Ovary (tissue), 9 donors: ENCODE data around the gene SNX24. TPM values are rescaled to one million over a fixed set of nuclear protein-coding genes. Genes with fewer than 3 reads are reported as not detected.

Experiments used
- DNase-seq, 5 donors: peaks; one replicate each; pipeline ENCODE4 v3.0.0-alpha.2; 2019 to 2020
- H3K27ac ChIP-seq, 2 donors: fragments of 200-600 bp; one replicate each; pipeline versions ENCODE4 v1.5.1 to v1.8.0; 2019 to 2022
- H3K27me3 ChIP-seq: fragments of 200-600 bp; one replicate; pipeline ENCODE4 v1.8.0; 2022
- H3K36me3 ChIP-seq: fragments of 200-600 bp; sonication (generic); one replicate; pipeline ENCODE4 v1.5.1; 2019
- H3K4me1 ChIP-seq: one replicate; pipeline ENCODE4 v1.8.1; 2013; ENCODE audit warnings: mild to moderate bottlenecking, moderate library complexity; ENCODE audit not compliant: insufficient read depth
- H3K4me3 ChIP-seq: fragments of 200-600 bp; sonication (generic); one replicate; pipeline ENCODE4 v1.5.1; 2017
- H3K9me3 ChIP-seq, 2 donors: fragments of 200-600 bp in 1 of 2; sonication (generic) in 1 of 2; one replicate each; pipeline versions ENCODE4 v1.5.1 to v1.8.1; 2013 to 2019; ENCODE audit warnings: mild to moderate bottlenecking in 1 of 2, moderate library complexity in 1 of 2
- CTCF ChIP-seq, 3 donors: fragments of 450-650 bp in 2 of 3; fragments of 200-600 bp in 1 of 3; IDR thresholded peaks; one replicate each; pipeline versions ENCODE4 v1.5.1 to v1.8.0; 2016 to 2022; ENCODE audit warnings: antibody characterized with exemption in 3 of 3, mild to moderate bottlenecking in 1 of 3
- EP300 ChIP-seq: sonication (generic); formaldehyde crosslinking; IDR thresholded peaks from one replicate; pipeline ENCODE4 v1.6.1; 2017; ENCODE audit warnings: antibody characterized with exemption
- POLR2A ChIP-seq: fragments of 450-650 bp; IDR thresholded peaks from one replicate; pipeline ENCODE4 v1.6.1; 2017; ENCODE audit warnings: antibody characterized with exemption, mild to moderate bottlenecking, moderate library complexity
- WGBS, 3 donors: extraction: QIAGEN DNeasy Blood & Tissue Kit in 1 of 3; methylation state at CpG; one replicate each; pipeline versions ENCODE4 v1.1.5 to v1.1.7; 2013 to 2017; 5-methylcytosine and 5-hydroxymethylcytosine counted together
- intact Hi-C, 4 donors: fragments of 100-400 bp; cut with DNase I; formaldehyde crosslinking; loops; one replicate each; pipeline versions ENCODE4 v1.11.0 to v1.15.1; 2022 to 2023
- polyA plus RNA-seq, 2 donors: library from polyadenylated mRNA; stranded (reverse); fragments of 200-250 nt in 1 of 2; fragments of 350-450 nt in 1 of 2; fragmentation: Illumina TruSeq in 1 of 2; extraction: RNeasy Lipid Tissue Mini Kit (QIAGEN cat#74804) in 1 of 2; gene quantifications; one replicate each; pipeline ENCODE4 v1.2.3, GENCODE V29; 2013 to 2014
- total RNA-seq, 7 donors: library from RNA; depleted of rRNA in 2 of 7; stranded (reverse); fragments of >200 nt in 2 of 7; fragmentation: NEBNext Ultra II Directional in 3 of 7; extraction: Animal tissue kit (Norgen Biotek cat#: 25700) in 3 of 7; gene quantifications; one replicate each; pipeline versions ENCODE4 v1.1.0 to v1.2.4, GENCODE V29; 2016 to 2023
- donor health status: DM: no; HTN: no; CAD: no; lungs with moderate emphysema.
- donor health status: DM: no; HTN: no; CAD: no.
- donor health status: Bipolar disorder and iron deficiency.
- donor health status: DM: yes; HTN: yes; CAD: no.
- donor health status: DM: no; HTN: no; CAD: no.
- donor health status: DM: yes; HTN: yes; CAD: no.

Gene SNX24
- total and polyA plus RNA-seq, 9 donors, result 4.1 to 19.1 (median 9.0) TPM

DNA sequence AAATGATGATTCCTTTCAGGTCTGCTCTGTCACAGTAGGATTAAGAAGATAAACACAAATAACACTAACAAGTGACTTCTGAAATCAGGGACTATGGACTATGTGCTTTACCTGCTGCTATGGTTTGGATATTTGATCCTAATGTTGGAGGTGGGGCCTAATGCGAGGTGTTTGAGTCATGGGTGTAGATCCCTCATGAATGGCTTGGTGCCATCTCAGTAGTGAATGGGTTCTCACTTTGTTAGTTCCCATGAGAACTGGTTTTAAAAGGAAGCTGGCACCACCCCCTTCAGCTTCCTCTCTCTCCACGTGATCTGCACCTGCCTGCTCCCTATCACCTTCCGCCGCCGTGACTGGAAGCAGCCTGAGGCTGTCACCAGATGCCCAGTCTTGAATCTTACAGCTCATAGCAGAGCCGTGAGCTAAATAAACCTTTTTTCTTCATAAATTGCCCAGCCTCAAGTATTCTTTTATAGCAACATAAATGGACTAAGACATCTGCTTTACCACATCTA is 187.8 kb downstream of the SNX24 start:
- no peaks in the 10 kb centered on the region for H3K36me3 ChIP-seq
- no peaks in the 10 kb centered on the region for H3K4me1 ChIP-seq
- intact Hi-C loops, result loop anchor here in 2 of 4 donors (10.0 kb wide), 2 partner anchors 132 to 312 kb away; no protein-coding TSS in a partner anchor
- no peaks in the 10 kb centered on the region for H3K27me3 ChIP-seq
- 94 to 95% (median 95%) methylated on average over 6 of the region's 6 CpGs for WGBS, 3 donors
- H3K4me3 ChIP-seq, result no peak overlapping the region
- H3K27ac ChIP-seq, result no peak overlapping the region
- no peaks in the 10 kb centered on the region for H3K9me3 ChIP-seq
- TF ChIP-seq POLR2A (no peak), EP300 (no peak), CTCF (IDR thresholded peaks at IDR 0.05) (no peak)
- no peak for DNase-seq

DNA sequence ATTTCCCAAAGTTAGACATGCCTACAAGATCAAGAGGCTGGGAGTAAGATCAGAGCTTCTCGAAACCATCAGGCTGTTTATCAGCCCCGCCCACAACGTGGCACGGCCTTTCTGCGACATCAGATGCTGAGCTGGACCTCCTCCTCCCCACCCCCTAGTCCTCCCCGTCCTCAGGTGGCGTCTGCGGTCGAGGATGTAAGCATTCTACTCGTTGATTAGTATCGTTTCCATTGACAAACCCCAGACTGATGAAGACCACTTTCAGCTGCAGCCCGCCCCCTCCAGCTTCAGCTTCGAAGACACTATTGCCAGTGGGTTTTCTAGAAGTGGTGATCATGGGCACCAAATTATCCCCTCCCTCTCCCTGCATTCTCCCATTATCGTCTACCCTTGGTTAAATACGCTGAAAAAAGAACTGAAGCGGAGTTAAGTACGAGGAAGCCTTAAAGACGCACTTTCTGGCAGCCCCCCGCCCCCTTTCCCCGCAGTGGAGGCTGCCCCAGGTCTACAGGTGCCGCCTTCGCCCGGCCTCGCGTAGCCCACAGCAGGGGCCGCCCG is 190.0 kb downstream of the SNX24 start:
- WGBS, 3 donors, result 9 to 11% (median 9%) methylated on average over 21 to 27 of the region's 27 CpGs
- no peaks in the 10 kb centered on the region for H3K9me3 ChIP-seq
- DNase-seq, result peak; percentile 15 to 43 (median 30)
- peak overlapping the region; percentile 93 for H3K4me3 ChIP-seq
- intact Hi-C loops, result loop anchor here in 2 of 4 donors (5.0 to 10.0 kb wide), 3 partner anchors 52 to 309 kb away; partner anchors contain the start of gene PRDM6 (in 1 of the 2)
- TF ChIP-seq EP300, result no peak
- no peaks in the 10 kb centered on the region for H3K27me3 ChIP-seq
- H3K27ac ChIP-seq, result peak overlapping the region; percentile 60 to 89
- H3K4me1 ChIP-seq, result no peaks in the 10 kb centered on the region
- no peaks in the 10 kb centered on the region for H3K36me3 ChIP-seq

GRCh38 chr5:123035918-123036390 is 190.5 kb downstream of the SNX24 start:
- intact Hi-C loops, result loop anchor here in 2 of 4 donors (5.0 to 10.0 kb wide), 3 partner anchors 51 to 309 kb away; partner anchors contain the start of gene PRDM6 (in 1 of the 2)
- Histone ChIP-seq H3K9me3 (no peaks in the 10 kb centered on the region), H3K36me3 (no peaks in the 10 kb centered on the region), H3K4me3 (peak overlapping the region; percentile 93), H3K27me3 (no peaks in the 10 kb centered on the region), H3K4me1 (no peaks in the 10 kb centered on the region), H3K27ac (peak overlapping the region; percentile 60 to 89)
- TF ChIP-seq POLR2A (no peak), EP300 (no peak), CTCF (IDR thresholded peaks at IDR 0.05) (no peak)
- 0 to 1% (median 1%) methylated on average over 27 to 40 of the region's 40 CpGs for WGBS, 3 donors
- peak; percentile 49 to 72 (median 62) for DNase-seq

GRCh38 chr5:123036391-123037103 is 191.1 kb downstream of the SNX24 start, which contains the start of gene PPIC:
PPIC (minus strand) TSS chr5:123036725; CDS start chr5:123036625, 100 bp downstream.
- DNase-seq, result peak; percentile 80 to 84 (median 82)
- Histone ChIP-seq H3K4me1 (no peaks in the 10 kb centered on the region), H3K27me3 (no peaks in the 10 kb centered on the region), H3K27ac (peak within 1 kb of the TSS; percentile 60 to 89), H3K36me3 (no peaks in the 10 kb centered on the region), H3K9me3 (no peaks in the 10 kb centered on the region), H3K4me3 (peak within 1 kb of the TSS; percentile 93)
- intact Hi-C loops, result loop anchor here in 2 of 4 donors (5.0 to 10.0 kb wide), 3 partner anchors 51 to 308 kb away; partner anchors contain the start of gene PRDM6 (in 1 of the 2)
- WGBS, 3 donors, result 0 to 1% (median 1%) methylated on average over 47 to 84 of the region's 84 CpGs
- TF ChIP-seq POLR2A (peak; percentile 32), EP300 (no peak)

DNA sequence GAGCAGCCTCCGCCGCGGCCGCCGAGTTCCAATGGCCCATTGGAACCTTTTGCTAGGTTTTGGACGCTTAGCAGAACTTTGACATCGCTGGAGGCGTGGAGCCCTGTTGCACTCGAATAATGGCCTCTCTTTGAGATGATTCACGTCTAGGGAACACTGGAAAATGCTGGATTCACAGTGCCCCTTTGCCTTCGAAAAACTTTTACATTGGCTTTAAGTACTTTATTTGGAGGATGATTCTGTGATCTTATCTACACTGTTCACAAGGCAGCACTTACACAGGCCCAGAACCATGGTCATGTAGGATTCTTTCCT is 191.6 kb downstream of the SNX24 start:
- TF ChIP-seq CTCF (IDR thresholded peaks at IDR 0.05) (no peak), POLR2A (no peak), EP300 (no peak)
- no peak for DNase-seq
- 0 to 3% (median 0%) methylated on average over 6 to 11 of the region's 11 CpGs for whole genome bisulfite sequencing, 3 donors
- intact Hi-C loops, result loop anchor here in 2 of 4 donors (5.0 to 10.0 kb wide), 3 partner anchors 50 to 308 kb away; partner anchors contain the start of gene PRDM6 (in 1 of the 2)
- peak overlapping the region; percentile 60 to 89 for H3K27ac ChIP-seq
- no peaks in the 10 kb centered on the region for H3K27me3 ChIP-seq
- H3K4me1 ChIP-seq, result no peaks in the 10 kb centered on the region
- H3K9me3 ChIP-seq, result no peaks in the 10 kb centered on the region
- peak overlapping the region; percentile 93 for H3K4me3 ChIP-seq
- H3K36me3 ChIP-seq, result no peaks in the 10 kb centered on the region
